Colonic mucosa (tissue), 4 donors: Measurements from ENCODE around the gene TMEM231. TPM values are rescaled to one million over a fixed set of nuclear protein-coding genes. Genes with fewer than 3 reads are reported as not detected.
A peak's percentile ranks its signal among the peaks of the same experiment; 100 is the strongest.
"Not testable (repeated sequence)": the region's sequence is repeated elsewhere in the genome, so short reads cannot be mapped to it uniquely, and the experiment has no call there.

ENCODE experiments used
- DNase-seq: peaks from one replicate; pipeline ENCODE4 v3.0.0-alpha.2; 2020
- H3K27ac ChIP-seq: fragments of 200-600 bp; one replicate; pipeline ENCODE4 v1.8.0; 2021
- H3K27me3 ChIP-seq: fragments of 200-600 bp; one replicate; pipeline ENCODE4 v1.8.0; 2021
- H3K36me3 ChIP-seq: fragments of 200-600 bp; one replicate; pipeline ENCODE4 v1.8.0; 2021
- H3K4me1 ChIP-seq: fragments of 200-600 bp; one replicate; pipeline ENCODE4 v1.8.0; 2021; ENCODE audit warnings: mild to moderate bottlenecking
- H3K4me3 ChIP-seq: fragments of 200-600 bp; one replicate; pipeline ENCODE4 v1.8.0; 2021
- H3K9ac ChIP-seq, 2 donors: one replicate each; pipeline ENCODE4 v1.7.0; 2013; ENCODE audit warnings: control low read depth in 2 of 2, low read depth in 2 of 2, low read length in 2 of 2
- H3K9me3 ChIP-seq: fragments of 200-600 bp; one replicate; pipeline ENCODE4 v1.8.0; 2021
- CTCF ChIP-seq: fragments of 200-600 bp; IDR thresholded peaks from one replicate; pipeline ENCODE4 v1.8.0; 2022; ENCODE audit warnings: antibody characterized with exemption, mild to moderate bottlenecking
- intact Hi-C: fragments of 100-400 bp; cut with DNase I; formaldehyde crosslinking; loops from one replicate; pipeline ENCODE4 v1.14.1; 2022
- total RNA-seq, 2 donors: library from RNA; stranded (reverse); fragmentation: NEBNext Ultra II Directional in 1 of 2; extraction: Animal tissue kit (Norgen Biotek cat#: 25700) in 1 of 2; gene quantifications; one replicate each; pipeline ENCODE4 v1.2.1, GENCODE V29; 2021
- donor health status: healthy.
- donor health status: DM: no; HTN: no; CAD: no.
- donor health status: DM: no; HTN: no; CAD: no.

The TMEM231 gene
- total RNA-seq, 2 donors from 2014 or later = 4.7 to 6.3 TPM

GRCh38 chr16:75541236-75541635, 14.8 kb downstream of the TMEM231 start:
- no peaks in the 10 kb centered on the region for H3K9me3 ChIP-seq
- peak overlapping the region; percentile 66 for H3K27ac ChIP-seq
- no peak overlapping the region for H3K4me3 ChIP-seq
- H3K36me3 ChIP-seq = no peaks in the 10 kb centered on the region
- H3K27me3 ChIP-seq = no peaks in the 10 kb centered on the region
- H3K9ac ChIP-seq = no peak overlapping the region
- no peaks in the 10 kb centered on the region for H3K4me1 ChIP-seq
- DNase-seq = peak; percentile 78
- no peak for TF ChIP-seq CTCF
- intact Hi-C loops = no loop called here

- H3K4me1 ChIP-seq, H3K27ac ChIP-seq, H3K9ac ChIP-seq, H3K27me3 ChIP-seq, DNase-seq, H3K4me3 ChIP-seq, H3K9me3 ChIP-seq, H3K36me3 ChIP-seq, intact Hi-C loops: not testable (repeated sequence)
Measured at GRCh38 chr16:75538882-75539565, 17.0 kb downstream of the TMEM231 start.

GRCh38 chr16:75537776-75538175, 18.3 kb downstream of the TMEM231 start:
- H3K4me1 ChIP-seq = no peaks in the 10 kb centered on the region
- peak; percentile 48 for DNase-seq
- H3K27me3 ChIP-seq = no peaks in the 10 kb centered on the region
- H3K9ac ChIP-seq = peak overlapping the region in 1 of 2 donors; percentile 14
- peak overlapping the region; percentile 65 for H3K27ac ChIP-seq
- intact Hi-C loops = no loop called here
- no peak overlapping the region for H3K4me3 ChIP-seq
- H3K9me3 ChIP-seq = no peaks in the 10 kb centered on the region
- TF ChIP-seq CTCF = no peak
- H3K36me3 ChIP-seq = no peaks in the 10 kb centered on the region

GRCh38 chr16:75535901-75536300, 20.2 kb downstream of the TMEM231 start, which contains the start of gene CHST5:
Gene CHST5, minus strand, starts transcription at chr16:75536108. Its CDS starts 5,724 bp downstream, at chr16:75530384.
- H3K9ac ChIP-seq = peak within 1 kb of the TSS; percentile 24 to 87
- H3K36me3 ChIP-seq = no peaks in the 10 kb centered on the region
- intact Hi-C loops = no loop called here
- peak; percentile 92 for DNase-seq
- peak within 1 kb of the TSS; percentile 65 for H3K27ac ChIP-seq
- H3K27me3 ChIP-seq = no peaks in the 10 kb centered on the region
- no peaks in the 10 kb centered on the region for H3K9me3 ChIP-seq
- H3K4me1 ChIP-seq = no peaks in the 10 kb centered on the region
- no peak for TF ChIP-seq CTCF
- H3K4me3 ChIP-seq = peak within 1 kb of the TSS; percentile 44

GRCh38 chr16:75535211-75535843, 20.7 kb downstream of the TMEM231 start:
- no peak for DNase-seq
- no peak for TF ChIP-seq CTCF
- Histone ChIP-seq H3K27me3 (no peaks in the 10 kb centered on the region), H3K4me1 (no peaks in the 10 kb centered on the region), H3K27ac (peak overlapping the region; percentile 65), H3K9me3 (no peaks in the 10 kb centered on the region), H3K4me3 (peak overlapping the region; percentile 44), H3K36me3 (no peaks in the 10 kb centered on the region), H3K9ac (peak overlapping the region; percentile 24 to 87)
- intact Hi-C loops = no loop called here
